Thyroid gland (tissue), 4 donors: Measurements from ENCODE around the gene DNAJC1.

Experiments used
- CTCF ChIP-seq, 6 experiments: fragments of 200-600 bp in 3 of 6; fragments of 450-650 bp in 3 of 6; sonication (generic) in 3 of 6; IDR thresholded peaks; one replicate each; pipeline ENCODE4 v1.5.1; 2016 to 2019; ENCODE audit warnings: antibody characterized with exemption in 6 of 6, mild to moderate bottlenecking in 2 of 6, inconsistent platforms in 1 of 6, moderate library complexity in 1 of 6
- POLR2A ChIP-seq, 2 donors: fragments of 450-650 bp; IDR thresholded peaks; one replicate each; pipeline ENCODE4 v1.6.1; 2017; ENCODE audit warnings: antibody characterized with exemption in 2 of 2, mild to moderate bottlenecking in 2 of 2, moderate library complexity in 1 of 2

- TF ChIP-seq CTCF (IDR thresholded peaks at IDR 0.05) (no peak), POLR2A (IDR thresholded peaks at IDR 0.05) (no peak)
Observed at GRCh38 chr10:21830037-21830436, 173.5 kb downstream of the DNAJC1 start.
